ENCODE data around the gene ORM1.

GRCh38 chr9:114285166-114285867, 37.6 kb upstream of the ORM1 start:
- no peak for TF ChIP-seq POLR2AphosphoS5 (IDR thresholded peaks at IDR 0.05)
- no peak for TF ChIP-seq CTCF (IDR thresholded peaks at IDR 0.05)
- TF ChIP-seq POLR2A (IDR thresholded peaks at IDR 0.05), result no peak
